C4-2B (cell line): Measurements from ENCODE around the gene COPS6.
A peak's percentile ranks its signal among the peaks of the same experiment; 100 is the strongest.

Experiments used
- H3K27ac ChIP-seq: fragments of 450-650 bp; 2 replicates; pipeline ENCODE4 v1.5.1; 2017
- ZFX ChIP-seq: fragments of 450-650 bp; IDR thresholded peaks from 2 replicates; pipeline ENCODE4 v1.6.1; 2017
- TF ChIP-seq, protein P1 (sequence below): fragments of 450-650 bp; conservative IDR thresholded peaks from 2 replicates; pipeline ENCODE4 v1.5.1; 2017; ENCODE audit warnings: mild to moderate bottlenecking

Gene COPS6

DNA sequence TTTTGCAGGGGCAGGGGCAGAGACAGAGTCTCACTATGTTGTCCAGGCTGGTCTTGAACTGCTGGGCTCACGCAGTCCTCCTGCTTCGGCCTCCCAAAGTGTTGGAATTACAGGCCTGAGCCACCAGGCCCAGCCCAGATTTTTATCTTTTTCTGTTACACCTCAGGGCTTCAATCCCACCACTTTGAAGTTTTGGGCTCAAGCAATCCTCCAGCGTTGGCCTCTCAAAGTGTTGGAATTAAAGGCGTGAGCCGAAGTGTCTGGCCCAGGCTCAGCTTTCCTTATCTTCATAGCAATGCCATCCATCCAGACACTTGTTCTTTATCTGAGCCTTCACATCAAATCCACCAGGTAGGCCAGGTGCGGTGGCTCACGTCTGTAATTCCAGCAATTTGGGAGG is 26.3 kb downstream of the COPS6 start:
- TF ChIP-seq, protein P1, sequence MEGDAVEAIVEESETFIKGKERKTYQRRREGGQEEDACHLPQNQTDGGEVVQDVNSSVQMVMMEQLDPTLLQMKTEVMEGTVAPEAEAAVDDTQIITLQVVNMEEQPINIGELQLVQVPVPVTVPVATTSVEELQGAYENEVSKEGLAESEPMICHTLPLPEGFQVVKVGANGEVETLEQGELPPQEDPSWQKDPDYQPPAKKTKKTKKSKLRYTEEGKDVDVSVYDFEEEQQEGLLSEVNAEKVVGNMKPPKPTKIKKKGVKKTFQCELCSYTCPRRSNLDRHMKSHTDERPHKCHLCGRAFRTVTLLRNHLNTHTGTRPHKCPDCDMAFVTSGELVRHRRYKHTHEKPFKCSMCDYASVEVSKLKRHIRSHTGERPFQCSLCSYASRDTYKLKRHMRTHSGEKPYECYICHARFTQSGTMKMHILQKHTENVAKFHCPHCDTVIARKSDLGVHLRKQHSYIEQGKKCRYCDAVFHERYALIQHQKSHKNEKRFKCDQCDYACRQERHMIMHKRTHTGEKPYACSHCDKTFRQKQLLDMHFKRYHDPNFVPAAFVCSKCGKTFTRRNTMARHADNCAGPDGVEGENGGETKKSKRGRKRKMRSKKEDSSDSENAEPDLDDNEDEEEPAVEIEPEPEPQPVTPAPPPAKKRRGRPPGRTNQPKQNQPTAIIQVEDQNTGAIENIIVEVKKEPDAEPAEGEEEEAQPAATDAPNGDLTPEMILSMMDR: no peak
- TF ChIP-seq ZFX: no peak

DNA sequence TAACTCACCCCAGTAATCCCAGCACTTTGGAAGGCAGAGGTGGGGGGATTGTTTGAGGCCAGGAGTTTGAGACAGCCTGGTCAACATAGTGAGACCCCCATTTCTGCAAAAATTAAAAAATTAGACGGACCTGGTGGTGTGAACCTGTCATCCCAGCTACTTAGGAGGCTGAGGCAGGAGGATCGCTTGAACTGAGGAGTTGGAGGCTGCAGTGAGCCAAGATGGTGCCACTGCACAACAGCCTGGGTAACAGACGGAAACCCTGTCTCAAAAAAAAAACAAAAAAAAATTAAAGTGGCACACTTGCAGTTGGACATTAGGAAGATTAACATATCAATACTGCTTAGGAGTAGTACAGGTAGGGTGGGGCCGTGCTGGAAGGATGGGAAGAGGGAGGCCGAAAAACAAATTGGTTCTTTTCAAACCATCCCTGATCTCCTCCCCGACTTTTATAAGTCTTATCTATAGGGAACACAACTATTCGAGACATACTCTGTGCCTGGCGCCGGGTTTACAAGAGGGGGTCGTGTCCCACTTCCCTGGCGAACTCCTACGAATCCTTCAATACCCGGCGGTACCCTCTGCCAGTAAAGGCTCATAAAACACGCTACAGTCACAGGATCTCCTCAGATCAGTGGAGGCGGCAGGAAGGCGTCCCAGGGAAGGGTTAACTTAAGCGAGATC is 29.8 kb downstream of the COPS6 start:
- H3K27ac ChIP-seq: peak overlapping the region; percentile 85
- TF ChIP-seq ZFX: no peak
- TF ChIP-seq, protein P1: no peak

More for the DNA sequence above, 26.3 kb downstream of the COPS6 start:
- H3K27ac ChIP-seq: no peak overlapping the region

DNA sequence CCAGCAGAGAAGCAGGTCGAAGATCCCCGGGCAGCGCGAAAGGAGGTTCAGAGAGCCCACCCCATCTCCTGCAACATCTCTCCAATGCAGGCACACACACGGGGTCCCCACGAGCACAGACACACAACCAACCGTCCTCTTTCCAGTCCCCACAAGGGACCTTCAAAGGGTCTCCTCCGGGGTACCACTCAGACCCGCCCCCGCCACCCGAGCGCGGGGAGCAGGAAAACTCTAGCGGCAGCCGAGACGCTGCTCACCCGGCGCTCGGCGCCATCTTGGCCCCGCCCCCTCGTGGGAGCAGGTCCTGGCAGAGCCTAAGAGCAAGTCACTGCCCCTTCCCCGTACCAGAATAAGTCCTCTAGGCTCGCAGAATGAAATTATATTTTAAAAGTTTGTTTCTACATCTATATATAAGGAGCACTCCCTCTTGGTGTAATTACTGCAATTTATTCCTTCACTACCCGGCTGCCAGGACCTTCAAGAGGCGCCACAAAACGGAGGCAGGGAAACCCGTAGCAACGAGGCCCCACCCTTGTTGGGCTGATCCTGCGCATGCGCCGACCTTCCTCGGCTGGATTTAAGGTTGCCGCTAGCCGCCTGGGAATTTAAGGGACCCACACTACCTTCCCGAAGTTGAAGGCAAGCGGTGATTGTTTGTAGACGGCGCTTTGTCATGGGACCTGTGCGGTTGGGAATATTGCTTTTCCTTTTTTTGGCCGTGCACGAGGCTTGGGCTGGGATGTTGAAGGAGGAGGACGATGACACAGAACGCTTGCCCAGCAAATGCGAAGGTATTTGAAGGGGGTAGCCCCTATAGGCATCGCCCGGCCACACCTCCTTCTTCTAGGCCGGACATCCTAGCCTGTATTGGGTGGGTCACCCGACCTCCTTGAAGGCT is 30.6 kb downstream of the COPS6 start, which contains the start of the genes CNPY4 and TAF6:
Gene CNPY4, plus strand, starts transcription at position 563 of the 898 bp plus-strand sequence. Its CDS starts 111 bp downstream, at position 674.
Gene TAF6, minus strand, starts transcription at position 287 of the 898 bp plus-strand sequence. CDS start 5,149 bp downstream, outside the sequence.
- no peak for TF ChIP-seq ZFX
- TF ChIP-seq, protein P1: no peak
- H3K27ac ChIP-seq: peak within 1 kb of the TSS; percentile 85

DNA sequence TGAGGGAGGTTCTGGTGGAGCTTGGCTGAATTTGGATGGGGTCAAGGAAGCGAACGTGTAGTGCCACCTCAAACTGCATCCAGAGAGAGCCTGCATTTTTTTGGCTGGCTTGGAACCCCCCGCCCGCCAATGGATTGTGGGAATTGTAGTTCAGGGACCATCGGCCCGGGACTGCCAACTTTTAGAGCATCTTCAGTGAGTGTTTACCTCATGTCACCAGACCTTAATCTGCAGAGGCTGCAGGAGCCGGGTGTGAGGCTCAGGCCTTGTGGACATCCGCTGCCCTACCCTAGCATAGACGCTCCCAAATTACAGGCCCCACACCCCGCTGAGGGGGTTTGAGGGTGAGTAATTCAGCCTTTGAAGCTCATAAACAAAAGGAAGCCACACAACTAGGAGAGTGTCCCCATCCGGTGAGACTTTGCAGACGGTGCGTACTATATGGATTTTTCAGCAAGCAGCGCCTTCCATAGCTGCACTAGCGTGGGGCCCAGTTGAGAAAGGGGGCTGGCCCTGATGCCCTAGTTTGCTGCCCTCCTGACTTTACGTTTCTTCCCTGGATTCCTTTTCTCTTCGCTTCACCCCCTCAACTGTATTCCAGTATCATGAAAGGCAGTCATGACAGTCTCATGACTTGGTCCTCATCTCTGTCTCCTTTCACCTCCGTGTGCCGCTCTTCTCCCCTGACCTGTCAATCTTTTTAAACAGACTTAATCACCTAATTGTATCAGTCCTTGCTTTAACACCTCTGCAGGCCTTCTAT is 31.4 kb downstream of the COPS6 start:
- TF ChIP-seq, protein P1: no peak
- TF ChIP-seq ZFX: no peak
- peak overlapping the region; percentile 85 for H3K27ac ChIP-seq

DNA sequence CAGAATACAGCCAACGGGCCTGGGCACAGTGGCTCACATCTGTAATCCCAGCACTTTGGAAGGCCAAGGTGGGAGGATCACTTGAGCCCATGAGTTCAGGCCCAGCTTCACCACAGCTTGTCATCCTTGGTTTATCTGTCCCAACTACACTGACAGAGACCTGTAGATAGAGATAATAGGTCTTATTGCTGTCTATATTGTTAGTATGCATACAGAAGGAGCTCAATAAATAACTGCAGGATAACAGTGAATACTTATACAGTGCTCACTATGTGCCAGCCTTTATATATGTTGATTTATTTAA is 31.9 kb downstream of the COPS6 start:
- 0 out of 2 replicates have a peak overlapping the region, but pooled peaks have one; percentile 85 for H3K27ac ChIP-seq
- TF ChIP-seq, protein P1: no peak
- no peak for TF ChIP-seq ZFX

DNA sequence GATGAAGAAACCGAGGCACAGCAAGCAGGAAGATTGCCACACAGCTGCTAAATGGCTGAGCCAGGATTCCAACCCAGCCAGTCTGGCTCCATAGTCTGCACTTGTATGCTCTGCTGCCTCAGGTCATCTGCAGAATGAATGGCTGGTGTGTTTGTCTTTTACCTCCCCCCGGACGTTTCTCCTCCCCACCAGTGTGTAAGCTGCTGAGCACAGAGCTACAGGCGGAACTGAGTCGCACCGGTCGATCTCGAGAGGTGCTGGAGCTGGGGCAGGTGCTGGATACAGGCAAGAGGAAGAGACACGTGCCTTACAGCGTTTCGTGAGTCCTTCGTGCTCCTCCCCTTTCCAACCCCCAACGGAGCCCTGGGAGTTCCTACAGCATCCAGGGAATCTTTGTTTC is 33.3 kb downstream of the COPS6 start:
- H3K27ac ChIP-seq: no peak overlapping the region
- no peak for TF ChIP-seq ZFX
- TF ChIP-seq, protein P1: no peak
